GM11168 (cell line): ENCODE measurements around the gene NOCT.
"Not testable (repeated sequence)": the region's sequence is repeated elsewhere in the genome, so short reads cannot be mapped to it uniquely, and the experiment has no call there.

Experiments
- in situ Hi-C: fragments of 300-500 bp; cut with MboI; formaldehyde crosslinking; loops from one replicate; pipeline ENCODE4 v1.12.0; 2022; ENCODE audit warnings: low sequenced_read_pairs; ENCODE audit not compliant: unreplicated experiment

NOCT gene

GRCh38 chr4:139015269-139015947 lies at the start of gene NOCT:
NOCT (plus strand) TSS chr4:139015781; CDS start chr4:139015982, 201 bp downstream.
- in situ Hi-C loops = no loop called here

GRCh38 chr4:138967313-138967712 lies 48.3 kb upstream of the NOCT start:
- in situ Hi-C loops = no loop called here

- in situ Hi-C loops = no loop called here
These were observed 42.4 kb upstream of the NOCT start for GRCh38 chr4:138972956-138973801.

GRCh38 chr4:138975225-138975624 lies 40.4 kb upstream of the NOCT start:
- in situ Hi-C loops = no loop called here

GRCh38 chr4:138976526-138976925 lies 39.1 kb upstream of the NOCT start:
- in situ Hi-C loops = no loop called here

- in situ Hi-C loops = no loop called here
These were observed 38.1 kb upstream of the NOCT start for GRCh38 chr4:138977524-138977923.

GRCh38 chr4:138978028-138978585 lies 37.5 kb upstream of the NOCT start:
- in situ Hi-C loops = no loop called here

- in situ Hi-C loops = no loop called here
These were observed 37.0 kb upstream of the NOCT start for GRCh38 chr4:138978600-138978999.

GRCh38 chr4:138979742-138980141 lies 35.8 kb upstream of the NOCT start:
- in situ Hi-C loops = no loop called here

- in situ Hi-C loops = no loop called here
These were observed 33.6 kb upstream of the NOCT start for GRCh38 chr4:138981930-138982390.

- in situ Hi-C loops = no loop called here
These were observed 32.8 kb upstream of the NOCT start for GRCh38 chr4:138982754-138983153.

- in situ Hi-C loops = no loop called here
These were observed 31.9 kb upstream of the NOCT start for GRCh38 chr4:138983690-138984089.

GRCh38 chr4:138984647-138985046 lies 30.9 kb upstream of the NOCT start:
- in situ Hi-C loops = no loop called here

- in situ Hi-C loops = no loop called here
These were observed 22.9 kb upstream of the NOCT start for GRCh38 chr4:138992676-138993075.

GRCh38 chr4:138996090-138996489 lies 19.5 kb upstream of the NOCT start:
- in situ Hi-C loops = no loop called here

- in situ Hi-C loops = no loop called here
These were observed 15.9 kb upstream of the NOCT start for GRCh38 chr4:138999666-139000065.

GRCh38 chr4:139000134-139000533 lies 15.4 kb upstream of the NOCT start:
- in situ Hi-C loops = not testable (repeated sequence)

GRCh38 chr4:139001430-139001829 lies 14.2 kb upstream of the NOCT start:
- in situ Hi-C loops = not testable (repeated sequence)

- in situ Hi-C loops = not testable (repeated sequence)
These were observed 11.9 kb upstream of the NOCT start for GRCh38 chr4:139003668-139004067.

- in situ Hi-C loops = no loop called here
These were observed 9.8 kb upstream of the NOCT start for GRCh38 chr4:139005774-139006173.

- in situ Hi-C loops = no loop called here
These were observed 7.9 kb upstream of the NOCT start for GRCh38 chr4:139007640-139008039.
